ENCODE results near the gene MDM2.

- TF ChIP-seq PPARA (CRISPR knock-in tag; IDR thresholded peaks at IDR 0.05; ENCODE audit: borderline replicate concordance) (no peak), RARB (CRISPR knock-in tag; IDR thresholded peaks at IDR 0.05) (no peak), ZFP3 (CRISPR knock-in tag; IDR thresholded peaks at IDR 0.05) (no peak), ZNF70 (CRISPR knock-in tag; IDR thresholded peaks at IDR 0.05) (no peak), ISL1 (CRISPR knock-in tag; IDR thresholded peaks at IDR 0.05) (no peak), TOX (CRISPR knock-in tag; IDR thresholded peaks at IDR 0.05; ENCODE audit: borderline replicate concordance) (no peak)
- TF ChIP-seq, protein P1, sequence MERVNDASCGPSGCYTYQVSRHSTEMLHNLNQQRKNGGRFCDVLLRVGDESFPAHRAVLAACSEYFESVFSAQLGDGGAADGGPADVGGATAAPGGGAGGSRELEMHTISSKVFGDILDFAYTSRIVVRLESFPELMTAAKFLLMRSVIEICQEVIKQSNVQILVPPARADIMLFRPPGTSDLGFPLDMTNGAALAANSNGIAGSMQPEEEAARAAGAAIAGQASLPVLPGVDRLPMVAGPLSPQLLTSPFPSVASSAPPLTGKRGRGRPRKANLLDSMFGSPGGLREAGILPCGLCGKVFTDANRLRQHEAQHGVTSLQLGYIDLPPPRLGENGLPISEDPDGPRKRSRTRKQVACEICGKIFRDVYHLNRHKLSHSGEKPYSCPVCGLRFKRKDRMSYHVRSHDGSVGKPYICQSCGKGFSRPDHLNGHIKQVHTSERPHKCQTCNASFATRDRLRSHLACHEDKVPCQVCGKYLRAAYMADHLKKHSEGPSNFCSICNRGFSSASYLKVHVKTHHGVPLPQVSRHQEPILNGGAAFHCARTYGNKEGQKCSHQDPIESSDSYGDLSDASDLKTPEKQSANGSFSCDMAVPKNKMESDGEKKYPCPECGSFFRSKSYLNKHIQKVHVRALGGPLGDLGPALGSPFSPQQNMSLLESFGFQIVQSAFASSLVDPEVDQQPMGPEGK (CRISPR knock-in tag; IDR thresholded peaks at IDR 0.05; ENCODE audit: borderline replicate concordance) = no peak
- TF ChIP-seq, protein P2, sequence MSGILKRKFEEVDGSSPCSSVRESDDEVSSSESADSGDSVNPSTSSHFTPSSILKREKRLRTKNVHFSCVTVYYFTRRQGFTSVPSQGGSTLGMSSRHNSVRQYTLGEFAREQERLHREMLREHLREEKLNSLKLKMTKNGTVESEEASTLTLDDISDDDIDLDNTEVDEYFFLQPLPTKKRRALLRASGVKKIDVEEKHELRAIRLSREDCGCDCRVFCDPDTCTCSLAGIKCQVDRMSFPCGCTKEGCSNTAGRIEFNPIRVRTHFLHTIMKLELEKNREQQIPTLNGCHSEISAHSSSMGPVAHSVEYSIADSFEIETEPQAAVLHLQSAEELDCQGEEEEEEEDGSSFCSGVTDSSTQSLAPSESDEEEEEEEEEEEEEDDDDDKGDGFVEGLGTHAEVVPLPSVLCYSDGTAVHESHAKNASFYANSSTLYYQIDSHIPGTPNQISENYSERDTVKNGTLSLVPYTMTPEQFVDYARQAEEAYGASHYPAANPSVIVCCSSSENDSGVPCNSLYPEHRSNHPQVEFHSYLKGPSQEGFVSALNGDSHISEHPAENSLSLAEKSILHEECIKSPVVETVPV (CRISPR knock-in tag; IDR thresholded peaks at IDR 0.05) = no peak
Measured at GRCh38 chr12:68899251-68899771, 91.3 kb downstream of the MDM2 start.
